PC-9 (cell line): ENCODE results near the gene ACYP2.

Experiments used
- EZH2 ChIP-seq: fragments of 200-600 bp; sonication (generic); IDR thresholded peaks from 2 replicates; pipeline ENCODE4 v1.8.0; 2017; ENCODE audit warnings: antibody characterized with exemption, low read depth
- TF ChIP-seq, protein P1 (sequence below): fragments of 200-600 bp; sonication (generic); conservative IDR thresholded peaks from 2 replicates; pipeline ENCODE4 v1.6.1; 2017; ENCODE audit warnings: mixed run types, antibody characterized with exemption, mild to moderate bottlenecking, moderate library complexity

DNA sequence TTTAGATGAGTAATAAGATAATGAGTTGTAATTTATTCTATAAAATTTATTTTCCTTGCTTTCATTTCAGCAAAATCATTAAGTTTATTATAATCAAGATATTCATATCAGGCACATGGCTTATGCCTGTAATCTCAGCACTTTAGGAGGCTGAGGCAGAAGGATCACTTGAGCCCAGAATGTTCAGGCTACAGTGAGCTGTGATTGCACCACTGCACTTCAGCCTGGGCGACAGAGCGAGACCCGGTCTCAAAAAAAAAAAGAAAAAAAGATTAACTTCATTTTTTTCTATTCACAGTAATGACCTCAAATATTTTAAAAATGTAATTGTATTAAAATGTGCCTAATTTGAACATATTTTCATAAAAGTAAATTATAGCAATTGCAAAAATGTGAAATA lies 67.9 kb downstream of the ACYP2 start:
- TF ChIP-seq EZH2 = no peak
- TF ChIP-seq, protein P1, sequence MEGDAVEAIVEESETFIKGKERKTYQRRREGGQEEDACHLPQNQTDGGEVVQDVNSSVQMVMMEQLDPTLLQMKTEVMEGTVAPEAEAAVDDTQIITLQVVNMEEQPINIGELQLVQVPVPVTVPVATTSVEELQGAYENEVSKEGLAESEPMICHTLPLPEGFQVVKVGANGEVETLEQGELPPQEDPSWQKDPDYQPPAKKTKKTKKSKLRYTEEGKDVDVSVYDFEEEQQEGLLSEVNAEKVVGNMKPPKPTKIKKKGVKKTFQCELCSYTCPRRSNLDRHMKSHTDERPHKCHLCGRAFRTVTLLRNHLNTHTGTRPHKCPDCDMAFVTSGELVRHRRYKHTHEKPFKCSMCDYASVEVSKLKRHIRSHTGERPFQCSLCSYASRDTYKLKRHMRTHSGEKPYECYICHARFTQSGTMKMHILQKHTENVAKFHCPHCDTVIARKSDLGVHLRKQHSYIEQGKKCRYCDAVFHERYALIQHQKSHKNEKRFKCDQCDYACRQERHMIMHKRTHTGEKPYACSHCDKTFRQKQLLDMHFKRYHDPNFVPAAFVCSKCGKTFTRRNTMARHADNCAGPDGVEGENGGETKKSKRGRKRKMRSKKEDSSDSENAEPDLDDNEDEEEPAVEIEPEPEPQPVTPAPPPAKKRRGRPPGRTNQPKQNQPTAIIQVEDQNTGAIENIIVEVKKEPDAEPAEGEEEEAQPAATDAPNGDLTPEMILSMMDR = no peak
